SK-N-SH (cell line): ENCODE results near the gene PRELID1. TPM values are rescaled to one million over a fixed set of nuclear protein-coding genes. Genes with fewer than 3 reads are reported as not detected.

ENCODE experiments used
- CTCF ChIA-PET: fragments of 300-600, 350-600 bp; formaldehyde crosslinking; extraction: SDS; loops from one replicate; lab custom pipeline; 2021; lab: Yijun Ruan, JAX
- POLR2A ChIA-PET: fragments of 350-600 bp; sonication (Branson Sonifier 250); formaldehyde crosslinking; extraction: SDS; loops from one replicate; lab custom pipeline; 2020; ENCODE audit warnings: antibody characterized with exemption, inconsistent platforms; lab: Yijun Ruan, JAX
- DNase-seq: peaks from one replicate; pipeline ENCODE4 v3.0.0; 2012
- H2AFZ ChIP-seq: fragments of 200-600 bp; sonication (generic); 2 replicates; pipeline ENCODE4 v1.8.1; 2016; ENCODE audit warnings: antibody characterized with exemption, mild to moderate bottlenecking, low read depth
- H3F3A ChIP-seq: fragments of 200-600 bp; sonication (generic); replicated peaks from 2 replicates; pipeline ENCODE3; 2016; ENCODE audit warnings: antibody characterized with exemption, mild to moderate bottlenecking; ENCODE audit not compliant: insufficient read depth
- H3K27ac ChIP-seq, 2 experiments: fragments of 200-500 bp in 1 of 2; fragments of 200-600 bp in 1 of 2; sonication (Bioruptor generic) in 1 of 2; sonication (generic), shearing (Covaris generic) in 1 of 2; 2 replicates each; pipeline versions ENCODE4 v1.5.1 to v1.6.1; 2014 to 2016; ENCODE audit warnings: low read depth in 2 of 2, inconsistent platforms in 1 of 2, low read length in 1 of 2, mild to moderate bottlenecking in 1 of 2, mixed read lengths in 1 of 2
- H3K27me3 ChIP-seq: fragments of 200-600 bp; sonication (generic), shearing (Covaris generic); 2 replicates; pipeline ENCODE4 v1.6.1; 2016; ENCODE audit warnings: mixed run types; ENCODE audit not compliant: insufficient read depth
- H3K36me3 ChIP-seq, 2 experiments: fragments of 200-500 bp in 1 of 2; fragments of 200-600 bp in 1 of 2; sonication (Bioruptor generic) in 1 of 2; sonication (generic) in 1 of 2; replicated peaks in 1 of 2; 2 replicates each; pipeline versions ENCODE3 to v1.5.1; 2014 to 2016; ENCODE audit warnings: low read length in 1 of 2, mild to moderate bottlenecking in 1 of 2; ENCODE audit not compliant: insufficient read depth in 2 of 2, control insufficient read depth in 1 of 2
- H3K4me1 ChIP-seq, 2 experiments: fragments of 200-500 bp in 1 of 2; fragments of 200-600 bp in 1 of 2; sonication (Bioruptor generic) in 1 of 2; sonication (generic), shearing (Covaris generic) in 1 of 2; 2 replicates each; pipeline versions ENCODE4 v1.5.1 to v1.6.1; 2014 to 2016; ENCODE audit warnings: low read depth in 1 of 2, low read length in 1 of 2, mixed run types in 1 of 2; ENCODE audit not compliant: insufficient read depth in 2 of 2, control insufficient read depth in 1 of 2
- H3K4me2 ChIP-seq: fragments of 200-600 bp; sonication (generic), shearing (Covaris generic); 2 replicates; pipeline ENCODE4 v1.6.1; 2017; ENCODE audit warnings: mixed run types
- H3K4me3 ChIP-seq, 2 experiments: fragments of 200-500 bp in 1 of 2; fragments of 200-600 bp in 1 of 2; sonication (Bioruptor generic) in 1 of 2; sonication (generic), shearing (Covaris generic) in 1 of 2; 2 replicates each; pipeline versions ENCODE4 v1.5.1 to v1.8.1; 2014 to 2016; ENCODE audit warnings: low read depth in 2 of 2, inconsistent platforms in 1 of 2, low read length in 1 of 2, mild to moderate bottlenecking in 1 of 2, mixed read lengths in 1 of 2, moderate library complexity in 1 of 2
- H3K79me2 ChIP-seq: fragments of 200-600 bp; sonication (generic); 2 replicates; pipeline ENCODE4 v1.8.1; 2017; ENCODE audit warnings: mild to moderate bottlenecking; ENCODE audit not compliant: insufficient read depth
- H3K9ac ChIP-seq: fragments of 200-600 bp; sonication (generic); 2 replicates; pipeline ENCODE4 v1.6.1; 2017; ENCODE audit warnings: mixed run types
- H3K9me2 ChIP-seq: fragments of 200-600 bp; sonication (generic); 2 replicates; pipeline ENCODE4 v1.6.1; 2017; ENCODE audit warnings: mixed run types
- H3K9me3 ChIP-seq: fragments of 200-600 bp; sonication (generic); 2 replicates; pipeline ENCODE4 v1.6.1; 2017; ENCODE audit warnings: mixed run types, mild to moderate bottlenecking, moderate library complexity
- H4K20me1 ChIP-seq: fragments of 200-600 bp; sonication (generic); 2 replicates; pipeline ENCODE4 v1.6.1; 2017; ENCODE audit warnings: mild to moderate bottlenecking, mixed run types; ENCODE audit not compliant: insufficient read depth
- CHD2 ChIP-seq: fragments of 150-350 bp; IDR thresholded peaks from 2 replicates; pipeline ENCODE4 v1.6.1; 2018; ENCODE audit warnings: low read length; ENCODE audit not compliant: partially characterized antibody
- MXI1 ChIP-seq: IDR thresholded peaks from 2 replicates; pipeline ENCODE4 v1.6.1; 2012; ENCODE audit warnings: mild to moderate bottlenecking, low read depth, low read length, improper control_type of control experiment
- POLR2AphosphoS5 ChIP-seq: IDR thresholded peaks from 2 replicates; pipeline ENCODE4 v1.6.1; 2012; ENCODE audit warnings: low read depth, low read length
- RFX5 ChIP-seq: IDR thresholded peaks from 2 replicates; pipeline ENCODE4 v1.6.1; 2012; ENCODE audit warnings: mild to moderate bottlenecking, improper control_type of control experiment, low read length
- RXRA ChIP-seq: IDR thresholded peaks from 2 replicates; pipeline ENCODE4 v1.4.0; 2012; ENCODE audit warnings: low read depth, mild to moderate bottlenecking, borderline replicate concordance
- TAF1 ChIP-seq: IDR thresholded peaks from 2 replicates; pipeline ENCODE4 v1.6.1; 2012; ENCODE audit warnings: low read depth, mild to moderate bottlenecking, low read length, moderate library complexity, borderline replicate concordance
- WGBS: methylation state at CpG from one replicate; pipeline ENCODE4 v1.1.6; 2017; ENCODE audit warnings: low lambda C conversion rate; 5-methylcytosine and 5-hydroxymethylcytosine counted together
- polyA plus RNA-seq, 3 experiments: library from polyadenylated mRNA; depleted of rRNA; stranded (reverse); fragments of >200 nt; gene quantifications; 2 replicates each; pipeline ENCODE4 v1.2.3, GENCODE V29; 2012
- TF ChIP-seq, protein P1 (sequence below): IDR thresholded peaks from 2 replicates; pipeline ENCODE4 v1.4.0; 2012; ENCODE audit warnings: low read depth, borderline replicate concordance
- TF ChIP-seq, protein P2 (sequence below): IDR thresholded peaks from 2 replicates; pipeline ENCODE4 v1.4.0; 2012; ENCODE audit warnings: low read depth, borderline replicate concordance

The PRELID1 gene
- polyA plus RNA-seq, 1 of the 3 experiments (the other 2 are of a cell fraction) = 344 TPM

- CTCF ChIA-PET = interaction anchor here (0.6 to 1.5 kb wide), 6 partner anchors 51 to 335 kb away, joined by 3 to 4 read pairs (median 4); no protein-coding TSS in a partner anchor
- POLR2A ChIA-PET = interaction anchor here (0.6 to 1.3 kb wide), 2 partner anchors 191 to 198 kb away, joined by 3 read pairs; no protein-coding TSS in a partner anchor
- H3K4me2 ChIP-seq = peak overlapping the region; percentile 100
- H3K27ac ChIP-seq = peak overlapping the region; percentile 36 to 54; a peak in 3 of 4 replicates
- peaks cover 4 to 25% of the 10 kb centered on the region in 2 experiments; a peak in 1 of 4 replicates for H3K4me1 ChIP-seq
- 0 out of 2 replicates have a peak, but pooled peaks have one; percentile 8 for TF ChIP-seq TAF1
- 0 out of 2 replicates have a peak, but pooled peaks have one; percentile 8 for TF ChIP-seq POLR2AphosphoS5
- no peak for TF ChIP-seq MXI1
- TF ChIP-seq, protein P1, sequence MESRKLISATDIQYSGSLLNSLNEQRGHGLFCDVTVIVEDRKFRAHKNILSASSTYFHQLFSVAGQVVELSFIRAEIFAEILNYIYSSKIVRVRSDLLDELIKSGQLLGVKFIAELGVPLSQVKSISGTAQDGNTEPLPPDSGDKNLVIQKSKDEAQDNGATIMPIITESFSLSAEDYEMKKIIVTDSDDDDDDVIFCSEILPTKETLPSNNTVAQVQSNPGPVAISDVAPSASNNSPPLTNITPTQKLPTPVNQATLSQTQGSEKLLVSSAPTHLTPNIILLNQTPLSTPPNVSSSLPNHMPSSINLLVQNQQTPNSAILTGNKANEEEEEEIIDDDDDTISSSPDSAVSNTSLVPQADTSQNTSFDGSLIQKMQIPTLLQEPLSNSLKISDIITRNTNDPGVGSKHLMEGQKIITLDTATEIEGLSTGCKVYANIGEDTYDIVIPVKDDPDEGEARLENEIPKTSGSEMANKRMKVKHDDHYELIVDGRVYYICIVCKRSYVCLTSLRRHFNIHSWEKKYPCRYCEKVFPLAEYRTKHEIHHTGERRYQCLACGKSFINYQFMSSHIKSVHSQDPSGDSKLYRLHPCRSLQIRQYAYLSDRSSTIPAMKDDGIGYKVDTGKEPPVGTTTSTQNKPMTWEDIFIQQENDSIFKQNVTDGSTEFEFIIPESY = no peak
- no peak for TF ChIP-seq CHD2
- TF ChIP-seq, protein P2, sequence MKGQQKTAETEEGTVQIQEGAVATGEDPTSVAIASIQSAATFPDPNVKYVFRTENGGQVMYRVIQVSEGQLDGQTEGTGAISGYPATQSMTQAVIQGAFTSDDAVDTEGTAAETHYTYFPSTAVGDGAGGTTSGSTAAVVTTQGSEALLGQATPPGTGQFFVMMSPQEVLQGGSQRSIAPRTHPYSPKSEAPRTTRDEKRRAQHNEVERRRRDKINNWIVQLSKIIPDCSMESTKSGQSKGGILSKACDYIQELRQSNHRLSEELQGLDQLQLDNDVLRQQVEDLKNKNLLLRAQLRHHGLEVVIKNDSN = no peak
- WGBS = 4% methylated on average over 12 of the region's 19 CpGs
- H2AFZ ChIP-seq = peak overlapping the region; percentile 3; the same call in 1 of the 2 replicates
- H3F3A ChIP-seq = peaks cover 15% of the 10 kb centered on the region
- H3K9me2 ChIP-seq = no peaks in the 10 kb centered on the region
- peaks cover 40% of the 10 kb centered on the region for H3K79me2 ChIP-seq
- peak overlapping the region; percentile 85; the same call in 1 of the 2 replicates for H3K9ac ChIP-seq
- peak; percentile 49 for DNase-seq
- H3K27me3 ChIP-seq = no peaks in the 10 kb centered on the region
- H3K9me3 ChIP-seq = no peaks in the 10 kb centered on the region
- H3K4me3 ChIP-seq = peak overlapping the region; percentile 35 to 84; a peak in 3 of 4 replicates
- peaks cover 0 to 4% of the 10 kb centered on the region in 2 experiments for H3K36me3 ChIP-seq
- peaks cover 18% of the 10 kb centered on the region for H4K20me1 ChIP-seq
Measured at GRCh38 chr5:177312649-177313181, 9.1 kb downstream of the PRELID1 start.

- Histone ChIP-seq H3K9me3 (no peaks in the 10 kb centered on the region), H3K36me3 (peaks cover 0 to 4% of the 10 kb centered on the region in 2 experiments), H3K27me3 (no peaks in the 10 kb centered on the region), H3K9me2 (no peaks in the 10 kb centered on the region), H4K20me1 (peaks cover 18% of the 10 kb centered on the region), H3K79me2 (peaks cover 30% of the 10 kb centered on the region), H3K4me1 (peaks cover 4 to 25% of the 10 kb centered on the region in 2 experiments; a peak in 1 of 4 replicates), H2AFZ (no peak overlapping the region), H3K4me2 (peak overlapping the region; percentile 100; the same call in 1 of the 2 replicates), H3K4me3 (no peak overlapping the region; a peak in 1 of 4 replicates), H3K9ac (no peak overlapping the region), H3K27ac (no peak overlapping the region), H3F3A (peaks cover 17% of the 10 kb centered on the region)
- WGBS = 96% methylated on average over 15 of the region's 15 CpGs
- DNase-seq = no peak
- ChIA-PET CTCF (interaction anchor here (0.6 to 4.0 kb wide), 4 partner anchors 10 to 90 kb away, joined by 3 to 18 read pairs (median 4); no protein-coding TSS in a partner anchor), POLR2A (interaction anchor here (0.8 kb wide), 1 partner anchor 141 kb away, joined by 3 read pairs; no protein-coding TSS in a partner anchor)
- TF ChIP-seq RFX5 (no peak), RXRA (no peak)
Measured at GRCh38 chr5:177313561-177314259, 10.1 kb downstream of the PRELID1 start.
